ENCODE measurements around the gene HECW1. TPM values are rescaled to one million over a fixed set of nuclear protein-coding genes. Genes with fewer than 3 reads are reported as not detected.

The HECW1 gene
- total and polyA plus RNA-seq, 2 donors (not counting 1 experiment from before 2014, with no cell fraction given), result not detected

DNA sequence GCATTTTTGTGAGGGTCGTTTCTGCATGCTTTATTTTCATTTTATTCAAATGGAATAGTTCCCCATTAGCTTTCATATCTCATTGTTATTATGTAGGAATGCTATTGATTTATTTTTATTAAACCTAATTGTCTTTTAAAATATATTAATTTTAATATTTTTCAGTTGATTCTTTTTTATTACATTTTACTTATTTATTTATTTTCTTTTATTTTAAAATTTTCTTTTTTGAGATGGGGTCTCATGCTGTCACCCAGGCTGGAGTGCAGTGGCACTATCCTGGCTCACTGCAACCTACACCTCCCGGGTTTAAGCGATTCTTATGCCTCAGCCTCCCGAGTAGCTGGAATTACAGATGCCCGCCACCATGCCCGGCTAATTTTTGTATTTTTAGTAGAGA, 463.1 kb downstream of the HECW1 start:
- no peaks in the 10 kb centered on the region for H3K79me2 ChIP-seq (ENCODE audit: control insufficient read depth, insufficient read depth, low read length)
- no peaks in the 10 kb centered on the region for H3K27me3 ChIP-seq (replicated peaks in 1 of 4; ENCODE audit: control extremely low read depth in 1 of 4, control insufficient read depth in 3 of 4, insufficient read depth in 4 of 4, low read length in 3 of 4)
- no peak overlapping the region for H3K27ac ChIP-seq (ENCODE audit: low read length in 2 of 2)
- no peak for DNase-seq
- no peak overlapping the region for H3K4me2 ChIP-seq (replicated peaks; ENCODE audit: low read depth, low read length, poor library complexity, severe bottlenecking)
- TF ChIP-seq EZH2 (IDR thresholded peaks at IDR 0.05; ENCODE audit: borderline replicate concordance, insufficient read depth, low read depth, low read length, poor library complexity, severe bottlenecking) (no peak), CTCF (IDR thresholded peaks at IDR 0.05) (no peak)
- no peaks in the 10 kb centered on the region for H3K4me1 Mint-ChIP-seq
- H2AFZ ChIP-seq (ENCODE audit: insufficient read depth, low read depth, low read length, poor library complexity, severe bottlenecking), result no peak overlapping the region
- no peak overlapping the region for H3K4me3 Mint-ChIP-seq
- H3K9me3 Mint-ChIP-seq (ENCODE audit: insufficient read depth), result no peaks in the 10 kb centered on the region
- no peaks in the 10 kb centered on the region for H3K36me3 ChIP-seq (replicated peaks in 1 of 2; ENCODE audit: control extremely low read depth in 1 of 2, control insufficient read depth in 1 of 2, extremely low read depth in 1 of 2, insufficient read depth in 2 of 2, low read length in 1 of 2)
- H3K4me1 ChIP-seq (ENCODE audit: control insufficient read depth in 2 of 2, insufficient read depth in 2 of 2, low read length in 2 of 2), result no peaks in the 10 kb centered on the region
- no peaks in the 10 kb centered on the region for H4K20me1 ChIP-seq (ENCODE audit: control insufficient read depth, insufficient read depth, low read length, poor library complexity, severe bottlenecking)
- intact Hi-C loops (cut with micrococcal nuclease), result no loop called here
- ChIA-PET POLR2A (no interaction called here), CTCF (interaction anchor here (1.7 to 4.1 kb wide), 3 partner anchors 7 to 146 kb away, joined by 5 to 21 read pairs (median 6); partner anchors contain the start of gene STK17A)
- H3K9ac ChIP-seq (ENCODE audit: low read length), result no peak overlapping the region
- H3K4me3 ChIP-seq (ENCODE audit: control extremely low read depth in 1 of 5, extremely low read depth in 1 of 5, insufficient read depth in 1 of 5, low read depth in 2 of 5, low read length in 4 of 5), result no peak overlapping the region
- no peak for ATAC-seq (ENCODE audit: low read depth)
- H3K27ac Mint-ChIP-seq, result no peak overlapping the region
- H3K27me3 Mint-ChIP-seq, result no peaks in the 10 kb centered on the region
- WGBS (ENCODE audit: insufficient coverage), result no CpG with 5 or more reads among the region's 6 CpGs
- no peaks in the 10 kb centered on the region for H3K9me3 ChIP-seq (ENCODE audit: control extremely low read depth in 1 of 3, control insufficient read depth in 2 of 3, insufficient read depth in 1 of 3, low read length in 2 of 3)

DNA sequence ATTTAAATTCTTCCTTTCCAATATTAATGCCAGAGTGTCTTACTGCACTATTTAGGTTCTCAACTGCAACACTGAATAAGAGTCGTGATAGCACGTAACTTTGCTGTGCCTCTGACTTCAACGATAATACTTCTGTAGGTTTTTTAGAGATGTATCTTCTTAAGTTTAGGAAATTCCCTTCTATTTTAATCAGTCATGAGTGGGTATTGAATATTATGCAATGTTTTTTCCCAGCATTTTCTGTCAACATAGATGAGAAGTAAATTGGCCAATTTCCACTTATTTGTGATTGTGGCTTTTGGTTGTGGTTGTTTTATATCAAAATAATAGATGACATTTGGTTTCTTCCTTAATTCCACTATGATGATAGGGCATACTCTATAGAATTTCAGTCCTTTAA, 463.8 kb downstream of the HECW1 start:
- ChIA-PET CTCF (no interaction called here), POLR2A (no interaction called here)
- DNase-seq (no peak), ATAC-seq (ENCODE audit: low read depth) (no peak)
- intact Hi-C loops (cut with micrococcal nuclease), result no loop called here
- H3K9me3 Mint-ChIP-seq (ENCODE audit: insufficient read depth), result no peaks in the 10 kb centered on the region
- Histone ChIP-seq H3K27ac (ENCODE audit: low read length in 2 of 2) (no peak overlapping the region), H3K9me3 (ENCODE audit: control extremely low read depth in 1 of 3, control insufficient read depth in 2 of 3, insufficient read depth in 1 of 3, low read length in 2 of 3) (no peaks in the 10 kb centered on the region), H3K9ac (ENCODE audit: low read length) (no peak overlapping the region), H3K4me1 (ENCODE audit: control insufficient read depth in 2 of 2, insufficient read depth in 2 of 2, low read length in 2 of 2) (no peaks in the 10 kb centered on the region), H3K4me3 (ENCODE audit: control extremely low read depth in 1 of 5, extremely low read depth in 1 of 5, insufficient read depth in 1 of 5, low read depth in 2 of 5, low read length in 4 of 5) (no peak overlapping the region), H3K79me2 (ENCODE audit: control insufficient read depth, insufficient read depth, low read length) (no peaks in the 10 kb centered on the region), H3K36me3 (replicated peaks in 1 of 2; ENCODE audit: control extremely low read depth in 1 of 2, control insufficient read depth in 1 of 2, extremely low read depth in 1 of 2, insufficient read depth in 2 of 2, low read length in 1 of 2) (no peaks in the 10 kb centered on the region), H2AFZ (ENCODE audit: insufficient read depth, low read depth, low read length, poor library complexity, severe bottlenecking) (no peak overlapping the region), H3K27me3 (replicated peaks in 1 of 4; ENCODE audit: control extremely low read depth in 1 of 4, control insufficient read depth in 3 of 4, insufficient read depth in 4 of 4, low read length in 3 of 4) (peaks cover 0 to 1% (median 0%) of the 10 kb centered on the region in 4 experiments), H3K4me2 (replicated peaks; ENCODE audit: low read depth, low read length, poor library complexity, severe bottlenecking) (no peak overlapping the region), H4K20me1 (ENCODE audit: control insufficient read depth, insufficient read depth, low read length, poor library complexity, severe bottlenecking) (no peaks in the 10 kb centered on the region)
- no peaks in the 10 kb centered on the region for H3K27me3 Mint-ChIP-seq
- no peaks in the 10 kb centered on the region for H3K4me1 Mint-ChIP-seq
- TF ChIP-seq CTCF (IDR thresholded peaks at IDR 0.05) (no peak), EZH2 (IDR thresholded peaks at IDR 0.05; ENCODE audit: borderline replicate concordance, insufficient read depth, low read depth, low read length, poor library complexity, severe bottlenecking) (no peak)
- no CpG with 5 or more reads among the region's 3 CpGs for WGBS (ENCODE audit: insufficient coverage)
- no peak overlapping the region for H3K4me3 Mint-ChIP-seq
- H3K27ac Mint-ChIP-seq, result no peak overlapping the region

All from B cell (primary cell).